Measurements from ENCODE around the gene IGSF23.

DNA sequence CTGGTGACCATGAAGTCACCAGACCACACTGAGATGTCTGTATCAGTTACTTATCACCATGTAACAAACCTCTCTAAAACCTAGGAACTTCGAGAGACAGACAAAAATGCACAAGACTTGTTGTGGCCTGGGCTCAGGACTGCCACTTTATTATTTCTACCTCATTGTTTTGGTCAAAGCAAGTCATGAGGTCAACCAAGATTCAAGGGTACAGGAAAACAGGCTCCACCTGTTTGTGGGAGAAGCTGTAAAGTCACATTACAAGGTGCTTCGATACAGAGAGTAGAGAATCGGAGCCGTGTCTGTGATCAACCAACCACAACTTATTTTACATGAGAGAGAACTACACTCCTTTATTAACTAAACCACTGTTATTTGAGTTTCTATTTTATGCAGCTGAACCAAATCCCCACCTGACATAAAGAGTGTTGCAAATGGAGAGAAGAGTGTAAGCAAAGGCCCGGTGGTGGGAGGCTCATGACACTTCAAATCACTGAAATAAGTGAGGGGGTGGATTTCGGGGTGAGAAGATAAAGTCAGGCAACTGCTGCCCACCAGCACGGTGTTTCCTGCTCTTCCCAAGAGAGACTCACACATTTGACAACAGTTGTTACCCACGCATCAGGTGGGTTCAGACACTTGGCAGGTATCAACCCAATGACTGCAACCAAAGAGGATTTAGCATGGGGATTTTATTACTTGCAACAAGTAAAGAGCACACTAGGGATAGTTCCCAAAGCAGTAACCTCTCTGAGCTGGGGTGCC is 39.0 kb upstream of the IGSF23 start:
- TF ChIP-seq, protein P1, sequence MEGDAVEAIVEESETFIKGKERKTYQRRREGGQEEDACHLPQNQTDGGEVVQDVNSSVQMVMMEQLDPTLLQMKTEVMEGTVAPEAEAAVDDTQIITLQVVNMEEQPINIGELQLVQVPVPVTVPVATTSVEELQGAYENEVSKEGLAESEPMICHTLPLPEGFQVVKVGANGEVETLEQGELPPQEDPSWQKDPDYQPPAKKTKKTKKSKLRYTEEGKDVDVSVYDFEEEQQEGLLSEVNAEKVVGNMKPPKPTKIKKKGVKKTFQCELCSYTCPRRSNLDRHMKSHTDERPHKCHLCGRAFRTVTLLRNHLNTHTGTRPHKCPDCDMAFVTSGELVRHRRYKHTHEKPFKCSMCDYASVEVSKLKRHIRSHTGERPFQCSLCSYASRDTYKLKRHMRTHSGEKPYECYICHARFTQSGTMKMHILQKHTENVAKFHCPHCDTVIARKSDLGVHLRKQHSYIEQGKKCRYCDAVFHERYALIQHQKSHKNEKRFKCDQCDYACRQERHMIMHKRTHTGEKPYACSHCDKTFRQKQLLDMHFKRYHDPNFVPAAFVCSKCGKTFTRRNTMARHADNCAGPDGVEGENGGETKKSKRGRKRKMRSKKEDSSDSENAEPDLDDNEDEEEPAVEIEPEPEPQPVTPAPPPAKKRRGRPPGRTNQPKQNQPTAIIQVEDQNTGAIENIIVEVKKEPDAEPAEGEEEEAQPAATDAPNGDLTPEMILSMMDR (IDR thresholded peaks at IDR 0.05), result no peak
- no peak for TF ChIP-seq POLR2A (IDR thresholded peaks at IDR 0.05)
- no peak for TF ChIP-seq POLR2AphosphoS5 (IDR thresholded peaks at IDR 0.05)

All from sigmoid colon (tissue), 4 donors.